HEK293T (cell line): Measurements from ENCODE around the gene FFAR2.

ENCODE experiments used
- CTCF ChIA-PET: fragments of 350-600 bp; formaldehyde crosslinking; extraction: SDS; loops from one replicate; lab custom pipeline; 2021; ENCODE audit warnings: antibody characterized with exemption, inconsistent platforms; lab: Yijun Ruan, JAX
- POLR2A ChIA-PET: fragments of 350-600 bp; formaldehyde crosslinking; extraction: SDS; loops from one replicate; lab custom pipeline; 2020; ENCODE audit warnings: antibody characterized with exemption, inconsistent platforms; lab: Yijun Ruan, JAX
- DNase-seq: peaks from one replicate; pipeline ENCODE4 v3.0.0; 2012; ENCODE audit warnings: mixed read lengths; ENCODE audit errors: extremely low spot score
- ARNT ChIP-seq: fragments of 450-650 bp; IDR thresholded peaks from 2 replicates; pipeline ENCODE4 v1.6.1; 2017; ENCODE audit warnings: mild to moderate bottlenecking
- BHLHE40 ChIP-seq: fragments of 450-650 bp; IDR thresholded peaks from 2 replicates; pipeline ENCODE4 v1.6.1; 2016; ENCODE audit warnings: mild to moderate bottlenecking, moderate library complexity, borderline replicate concordance
- CTBP1 ChIP-seq: fragments of 450-650 bp; IDR thresholded peaks from 2 replicates; pipeline ENCODE4 v1.6.1; 2016; ENCODE audit warnings: borderline replicate concordance
- ELF4 ChIP-seq: fragments of 450-650 bp; IDR thresholded peaks from 2 replicates; pipeline ENCODE4 v1.6.1; 2017; ENCODE audit warnings: antibody characterized with exemption
- FOXA1 ChIP-seq: fragments of 450-650 bp; IDR thresholded peaks from 2 replicates; pipeline ENCODE4 v1.6.1; 2016; ENCODE audit warnings: mild to moderate bottlenecking
- FOXK2 ChIP-seq: fragments of 450-650 bp; IDR thresholded peaks from 2 replicates; pipeline ENCODE4 v1.6.1; 2016; ENCODE audit warnings: mild to moderate bottlenecking
- FOXM1 ChIP-seq: fragments of 450-650 bp; IDR thresholded peaks from 2 replicates; pipeline ENCODE4 v1.6.1; 2017; ENCODE audit warnings: mild to moderate bottlenecking, borderline replicate concordance
- HDGF ChIP-seq: fragments of 450-650 bp; IDR thresholded peaks from 2 replicates; pipeline ENCODE4 v1.6.1; 2017; ENCODE audit warnings: antibody characterized with exemption, borderline replicate concordance
- L3MBTL2 ChIP-seq: fragments of 450-650 bp; conservative IDR thresholded peaks from 2 replicates; pipeline ENCODE4 v1.6.1; 2016; ENCODE audit warnings: mild to moderate bottlenecking
- LEF1 ChIP-seq: fragments of 450-650 bp; IDR thresholded peaks from 2 replicates; pipeline ENCODE4 v1.6.1; 2017; ENCODE audit warnings: mild to moderate bottlenecking, borderline replicate concordance
- NFRKB ChIP-seq: fragments of 450-650 bp; IDR thresholded peaks from 2 replicates; pipeline ENCODE4 v1.6.1; 2016; ENCODE audit warnings: mild to moderate bottlenecking, moderate library complexity
- SP1 ChIP-seq: fragments of 450-650 bp; IDR thresholded peaks from 2 replicates; pipeline ENCODE4 v1.6.1; 2017
- SUZ12 ChIP-seq: fragments of 450-650 bp; IDR thresholded peaks from 2 replicates; pipeline ENCODE4 v1.6.1; 2016; ENCODE audit warnings: mild to moderate bottlenecking
- TARDBP ChIP-seq: fragments of 450-650 bp; IDR thresholded peaks from 2 replicates; pipeline ENCODE4 v1.6.1; 2016
- ZNF384 ChIP-seq: fragments of 450-650 bp; IDR thresholded peaks from 2 replicates; pipeline ENCODE4 v1.6.1; 2016
- TF ChIP-seq, protein P1 (sequence below): fragments of 450-650 bp; IDR thresholded peaks from 2 replicates; pipeline ENCODE4 v1.6.1; 2016

Gene FFAR2

GRCh38 chr19:35498220-35498619, 50.2 kb downstream of the FFAR2 start:
- DNase-seq: no peak
- ChIA-PET POLR2A (interaction anchor here (1.2 to 2.2 kb wide), 5 partner anchors 8 to 18 kb away, joined by 4 to 19 read pairs (median 11); no protein-coding TSS in a partner anchor), CTCF (interaction anchor here (1.6 kb wide), 1 partner anchor 145 kb away, joined by 6 read pairs; no protein-coding TSS in a partner anchor)
- no peak for TF ChIP-seq BHLHE40

GRCh38 chr19:35498984-35499527, 51.0 kb downstream of the FFAR2 start:
- no peak for DNase-seq
- TF ChIP-seq SUZ12 (no peak), LEF1 (no peak), BHLHE40 (no peak), CTBP1 (no peak), SP1 (no peak), ZNF384 (no peak), ARNT (no peak), FOXK2 (no peak), FOXA1 (no peak), NFRKB (no peak), FOXM1 (no peak), ELF4 (no peak), TARDBP (no peak), HDGF (no peak), L3MBTL2 (no peak)
- TF ChIP-seq, protein P1, sequence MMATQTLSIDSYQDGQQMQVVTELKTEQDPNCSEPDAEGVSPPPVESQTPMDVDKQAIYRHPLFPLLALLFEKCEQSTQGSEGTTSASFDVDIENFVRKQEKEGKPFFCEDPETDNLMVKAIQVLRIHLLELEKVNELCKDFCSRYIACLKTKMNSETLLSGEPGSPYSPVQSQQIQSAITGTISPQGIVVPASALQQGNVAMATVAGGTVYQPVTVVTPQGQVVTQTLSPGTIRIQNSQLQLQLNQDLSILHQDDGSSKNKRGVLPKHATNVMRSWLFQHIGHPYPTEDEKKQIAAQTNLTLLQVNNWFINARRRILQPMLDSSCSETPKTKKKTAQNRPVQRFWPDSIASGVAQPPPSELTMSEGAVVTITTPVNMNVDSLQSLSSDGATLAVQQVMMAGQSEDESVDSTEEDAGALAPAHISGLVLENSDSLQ: no peak
- POLR2A ChIA-PET: no interaction called here
- CTCF ChIA-PET: no interaction called here

- POLR2A ChIA-PET: interaction anchor here (1.8 kb wide), 1 partner anchor 10 kb away, joined by 8 read pairs; no protein-coding TSS in a partner anchor
- no peak for DNase-seq
- TF ChIP-seq ZNF384 (no peak), SP1 (no peak), TARDBP (no peak), CTBP1 (no peak), HDGF (no peak), FOXK2 (no peak), FOXA1 (no peak), FOXM1 (no peak), L3MBTL2 (no peak), BHLHE40 (no peak)
- CTCF ChIA-PET: no interaction called here
Measured at GRCh38 chr19:35500611-35501010, 52.6 kb downstream of the FFAR2 start.
